ENCODE data around the gene SNRNP48. TPM values are rescaled to one million over a fixed set of nuclear protein-coding genes. Genes with fewer than 3 reads are reported as not detected.

Gene SNRNP48
- total and polyA plus RNA-seq, 2 of the 8 experiments (the other 6 are each of a cell fraction or from before 2014, with no cell fraction given) = 7.7 to 21.0 TPM

- Histone ChIP-seq H3K14ac (ENCODE audit: insufficient read length) (no peak overlapping the region), H2AK5ac (ENCODE audit: low read depth, low read length) (no peak overlapping the region), H2BK5ac (ENCODE audit: low read depth, low read length) (no peak overlapping the region), H4K20me1 (replicated peaks in 1 of 2; ENCODE audit: control insufficient read depth in 1 of 2, insufficient read depth in 2 of 2, low read length in 2 of 2) (no peaks in the 10 kb centered on the region), H4K8ac (ENCODE audit: extremely low read depth, insufficient read depth, low read length) (no peak overlapping the region), H3K27ac (ENCODE audit: low read depth, low read length) (no peak overlapping the region), H3K23me2 (ENCODE audit: low read depth, low read length) (no peaks in the 10 kb centered on the region), H4K91ac (replicated peaks; ENCODE audit: insufficient read length, low read length) (no peak overlapping the region), H3K4me3 (ENCODE audit: extremely low read depth in 1 of 4, insufficient read depth in 2 of 4, low read depth in 3 of 4, low read length in 4 of 4) (no peak overlapping the region), H3K36me3 (ENCODE audit: control insufficient read depth in 2 of 4, insufficient read depth in 4 of 4, low read length in 3 of 4) (peaks cover 24 to 89% (median 65%) of the 10 kb centered on the region in 4 experiments; a peak in 7 of 8 replicates), H3K23ac (ENCODE audit: insufficient read length) (no peak overlapping the region), H2BK120ac (replicated peaks; ENCODE audit: low read depth, low read length) (no peak overlapping the region), H3K79me1 (ENCODE audit: low read depth, low read length) (no peaks in the 10 kb centered on the region), H3K9ac (replicated peaks in 1 of 4; ENCODE audit: extremely low read depth in 1 of 4, low read depth in 3 of 4, low read length in 3 of 4) (no peak overlapping the region), H3K4me1 (replicated peaks in 1 of 4; ENCODE audit: control insufficient read depth in 3 of 4, insufficient read depth in 4 of 4, low read length in 3 of 4) (no peaks in the 10 kb centered on the region), H2BK20ac (ENCODE audit: low read length) (no peak overlapping the region), H3K79me2 (ENCODE audit: control insufficient read depth in 1 of 2, insufficient read depth in 2 of 2, low read length in 2 of 2) (no peaks in the 10 kb centered on the region), H2BK15ac (ENCODE audit: low read length) (no peak overlapping the region), H2AFZ (ENCODE audit: low read length) (no peak overlapping the region), H3K4ac (replicated peaks; ENCODE audit: insufficient read length, low read depth, low read length) (no peak overlapping the region), H3K18ac (ENCODE audit: extremely low read depth, low read length) (no peak overlapping the region), H3K4me2 (ENCODE audit: insufficient read depth in 1 of 2, low read depth in 2 of 2, low read length in 2 of 2) (no peak overlapping the region), H3K9me3 (ENCODE audit: insufficient read depth in 2 of 2, low read depth in 1 of 2, low read length in 1 of 2) (no peaks in the 10 kb centered on the region), H4K5ac (ENCODE audit: insufficient read length, low read depth, low read length) (no peak overlapping the region), H3K27me3 (replicated peaks in 1 of 4; ENCODE audit: control insufficient read depth in 3 of 4, extremely low read depth in 1 of 4, insufficient read depth in 3 of 4, low read length in 3 of 4) (no peaks in the 10 kb centered on the region), H3K56ac (replicated peaks; ENCODE audit: insufficient read length, low read depth, low read length) (no peak overlapping the region), H2BK12ac (ENCODE audit: low read depth, low read length) (no peak overlapping the region)
- DNase-seq (ENCODE audit: low read depth in 1 of 2, low spot score in 2 of 2) (no peak), FAIRE-seq (no peak)
- TF ChIP-seq EP300 (IDR thresholded peaks at IDR 0.05; ENCODE audit: borderline replicate concordance in 1 of 2, low read depth in 2 of 2, low read length in 2 of 2) (no peak), RAD21 (IDR thresholded peaks at IDR 0.05 in 1 of 2, conservative IDR thresholded peaks at IDR 0.05 in 1 of 2; ENCODE audit: low read depth in 2 of 2, low read length in 2 of 2) (no peak)
- POLR2A ChIA-PET (ENCODE audit: partially characterized antibody) = interaction anchor here (1.4 kb wide), 1 partner anchor 10 kb away, joined by 3 read pairs; no protein-coding TSS in a partner anchor
- CTCF ChIA-PET (ENCODE audit: partially characterized antibody) = interaction anchor here (0.7 to 1.6 kb wide), 4 partner anchors 12 to 294 kb away, joined by 3 to 5 read pairs (median 4); no protein-coding TSS in a partner anchor
- 84% methylated on average over 13 of the region's 13 CpGs; no CpG with 5 or more reads in 1 of the 2 experiments for WGBS, 2 experiments (ENCODE audit: extremely low coverage in 1 of 2, insufficient coverage in 1 of 2, insufficient read length in 1 of 2, insufficient replicate concordance in 2 of 2, low coverage in 1 of 2, low lambda C conversion rate in 2 of 2, missing lambda C conversion rate in 1 of 2)
Measured at GRCh38 chr6:7569082-7569481, 20.9 kb upstream of the SNRNP48 start.

Measured in H1 (cell line).